ENCODE measurements around the gene RPL10. TPM values are rescaled to one million over a fixed set of nuclear protein-coding genes. Genes with fewer than 3 reads are reported as not detected.

The RPL10 gene
- total RNA-seq, 4 donors from 2014 or later: 1,199 to 6,548 (median 3,258) TPM

DNA sequence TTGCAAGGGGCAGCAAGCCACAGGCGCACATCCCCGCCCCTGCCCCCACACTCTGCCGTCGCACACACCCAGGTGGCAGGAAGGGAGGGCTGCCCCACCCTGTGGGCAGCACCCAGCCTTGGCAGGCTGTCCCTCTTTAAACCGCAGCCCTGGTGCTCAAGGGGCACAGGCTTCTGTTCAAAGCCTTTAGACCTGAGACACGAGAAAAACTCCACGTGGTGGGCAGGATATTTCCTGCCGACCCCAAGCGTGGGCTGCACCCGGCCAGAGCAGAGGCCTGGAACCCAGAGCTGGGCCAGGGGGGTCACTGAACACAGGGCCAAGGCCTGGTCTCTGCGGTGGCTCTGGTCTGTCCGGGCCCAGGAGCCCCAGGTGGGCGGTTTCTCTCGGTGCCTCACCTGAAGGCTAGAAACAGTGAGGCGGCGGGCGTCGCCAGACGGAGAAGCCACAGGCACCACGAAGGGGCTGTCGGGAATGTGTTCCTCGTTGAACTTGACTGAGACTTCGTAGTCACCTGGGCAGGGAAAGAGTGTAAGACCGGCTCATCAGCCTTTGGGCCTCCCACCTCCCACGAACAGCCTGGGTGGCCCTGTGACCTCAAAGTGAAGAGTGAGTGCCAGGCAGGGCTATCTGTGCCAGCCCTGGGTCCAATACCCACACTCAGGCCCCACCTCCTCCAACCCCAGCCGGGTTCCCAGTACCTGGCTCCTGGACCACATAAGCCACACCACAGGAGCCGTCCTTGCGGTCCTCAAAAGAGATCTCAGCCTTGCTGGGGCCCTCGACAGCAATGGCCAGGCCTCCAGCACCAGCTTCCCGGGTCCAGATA lies 46.8 kb upstream of the RPL10 start:
- no peak overlapping the region for H3K4me3 ChIP-seq (replicated peaks in 1 of 3)
- H3K27ac ChIP-seq: no peak overlapping the region
- no peaks in the 10 kb centered on the region for H3K9me3 ChIP-seq
- no peaks in the 10 kb centered on the region for H3K27me3 ChIP-seq
- peaks cover 23 to 45% of the 10 kb centered on the region in 2 donors for H3K36me3 ChIP-seq
- TF ChIP-seq CTCF (IDR thresholded peaks at IDR 0.05): no peak
- no peak for TF ChIP-seq POLR2A (IDR thresholded peaks at IDR 0.05)
- no peaks in the 10 kb centered on the region for H3K4me1 ChIP-seq
- WGBS, 2 donors: 83 to 89% methylated on average over 1 to 12 of the region's 30 CpGs
- DNase-seq: no peak
- intact Hi-C loops (cut with DNase I): no loop called here

DNA sequence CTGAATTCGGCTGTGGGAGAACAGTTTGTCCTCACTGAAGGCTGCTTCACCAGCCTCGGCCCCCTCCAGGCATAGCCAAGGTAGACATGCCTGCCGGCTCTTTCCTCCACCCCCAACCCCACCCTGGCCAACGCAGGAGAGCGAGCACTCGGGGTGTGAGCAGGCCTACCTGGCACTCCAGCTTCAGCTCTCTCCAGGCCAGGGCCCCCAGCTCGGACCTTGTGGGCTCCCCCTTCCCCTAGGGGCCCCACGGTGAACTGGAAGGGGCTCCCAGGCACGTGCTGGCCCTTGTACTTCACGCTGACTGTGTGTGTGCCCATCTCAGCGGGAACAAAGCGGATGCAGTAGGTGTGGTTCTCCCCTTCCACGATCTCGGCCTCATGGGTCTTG lies 46.2 kb upstream of the RPL10 start:
- Histone ChIP-seq H3K4me1 (no peaks in the 10 kb centered on the region), H3K4me3 (replicated peaks in 1 of 3) (no peak overlapping the region), H3K9me3 (no peaks in the 10 kb centered on the region), H3K36me3 (peaks cover 28 to 48% of the 10 kb centered on the region in 2 donors), H3K27ac (no peak overlapping the region), H3K27me3 (no peaks in the 10 kb centered on the region)
- no peak for DNase-seq
- 84 to 89% methylated on average over 5 of the region's 14 CpGs for WGBS, 2 donors
- TF ChIP-seq POLR2A (IDR thresholded peaks at IDR 0.05) (no peak), CTCF (IDR thresholded peaks at IDR 0.05) (no peak)
- intact Hi-C loops (cut with DNase I): no loop called here

GRCh38 chrX:154352466-154352865 lies 45.7 kb upstream of the RPL10 start:
- WGBS, 2 donors: 100% methylated on average over 2 of the region's 13 CpGs; no CpG with 5 or more reads in 1 of the 2 donors
- Histone ChIP-seq H3K27me3 (no peaks in the 10 kb centered on the region), H3K4me3 (replicated peaks in 1 of 3) (no peak overlapping the region), H3K27ac (no peak overlapping the region), H3K36me3 (peaks cover 32 to 53% of the 10 kb centered on the region in 2 donors), H3K4me1 (no peaks in the 10 kb centered on the region), H3K9me3 (no peaks in the 10 kb centered on the region)
- no peak for DNase-seq
- intact Hi-C loops (cut with DNase I): no loop called here
- TF ChIP-seq CTCF (IDR thresholded peaks at IDR 0.05): no peak
- no peak for TF ChIP-seq POLR2A (IDR thresholded peaks at IDR 0.05)

DNA sequence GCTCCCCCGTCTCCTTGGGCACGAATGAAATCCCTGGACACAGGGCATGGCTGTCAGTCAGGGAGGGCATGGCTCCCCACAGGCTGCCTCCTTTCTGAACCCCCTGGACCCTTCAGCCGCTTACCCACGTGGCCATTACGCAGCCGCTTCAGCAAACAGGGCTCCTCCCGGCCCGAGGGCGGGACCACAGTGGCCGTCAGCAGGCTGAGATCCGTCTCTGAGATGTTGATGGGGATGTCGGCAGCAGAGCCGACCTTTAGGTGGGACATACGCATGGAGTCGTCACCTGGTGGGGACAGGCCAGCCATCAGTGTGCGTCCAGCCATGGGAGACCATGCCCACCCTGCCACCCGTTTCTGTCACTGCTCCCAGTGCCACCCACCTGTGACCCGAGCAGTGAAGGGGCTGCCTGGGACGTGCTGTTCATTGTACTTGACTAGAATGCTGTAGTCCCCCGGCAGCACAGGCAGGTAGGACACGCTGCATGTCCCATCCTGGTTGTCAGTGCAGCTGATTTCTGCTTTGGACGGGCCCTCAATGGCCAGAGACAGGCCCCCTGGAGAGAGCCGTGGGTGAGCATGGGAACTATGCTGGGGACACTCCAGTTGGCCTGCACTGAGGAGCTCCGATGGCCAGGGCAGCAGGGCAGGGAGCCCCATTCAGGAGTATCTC lies 44.9 kb upstream of the RPL10 start:
- WGBS, 2 donors: no CpG with 5 or more reads among the region's 24 CpGs
- Histone ChIP-seq H3K36me3 (peaks cover 40 to 59% of the 10 kb centered on the region in 2 donors), H3K4me1 (no peaks in the 10 kb centered on the region)

More for the DNA sequence above, 44.9 kb upstream of the RPL10 start:
- Histone ChIP-seq H3K27me3 (no peaks in the 10 kb centered on the region), H3K9me3 (no peaks in the 10 kb centered on the region), H3K27ac (no peak overlapping the region), H3K4me3 (replicated peaks in 1 of 3) (no peak overlapping the region)
- intact Hi-C loops (cut with DNase I): no loop called here
- TF ChIP-seq POLR2A (IDR thresholded peaks at IDR 0.05): no peak
- TF ChIP-seq CTCF (IDR thresholded peaks at IDR 0.05): no peak
- no peak for DNase-seq

Data from thyroid gland (tissue), 4 donors.